Lung (tissue), 12 donors: ENCODE measurements around the gene TMTC4. TPM values are rescaled to one million over a fixed set of nuclear protein-coding genes. Genes with fewer than 3 reads are reported as not detected.
"Not testable (repeated sequence)": the region's sequence is repeated elsewhere in the genome, so short reads cannot be mapped to it uniquely, and the experiment has no call there.

Experiments used
- ATAC-seq: fragments of 200-7000 bp; cut with Tn5 transposase; one replicate; pipeline ENCODE4 v1.9.1; 2020; ENCODE audit warnings: moderate number of reproducible peaks; ENCODE audit not compliant: insufficient read depth, low FRiP score
- DNase-seq, 3 donors: peaks; one replicate each; pipeline ENCODE4 v3.0.0-alpha.2; 2013 to 2017
- H3K27ac ChIP-seq, 2 donors: one replicate each; pipeline ENCODE4 v1.5.1; 2013; ENCODE audit warnings: mild to moderate bottlenecking in 2 of 2, moderate library complexity in 2 of 2, control low read depth in 1 of 2, inconsistent platforms in 1 of 2, low read depth in 1 of 2, low read length in 1 of 2
- H3K27me3 ChIP-seq, 3 donors: one replicate each; pipeline ENCODE4 v1.5.1; 2013; ENCODE audit warnings: low read length in 2 of 3; ENCODE audit not compliant: control insufficient read depth in 3 of 3, insufficient read depth in 3 of 3
- H3K36me3 ChIP-seq, 4 donors: one replicate each; pipeline ENCODE4 v1.5.1; 2013; ENCODE audit warnings: low read length in 4 of 4, mild to moderate bottlenecking in 1 of 4, moderate library complexity in 1 of 4; ENCODE audit not compliant: control insufficient read depth in 4 of 4, insufficient read depth in 4 of 4
- H3K4me1 ChIP-seq, 5 donors: one replicate each; pipeline ENCODE4 v1.5.1; 2013; ENCODE audit warnings: low read length in 5 of 5, mild to moderate bottlenecking in 2 of 5, moderate library complexity in 1 of 5; ENCODE audit not compliant: control insufficient read depth in 5 of 5, insufficient read depth in 5 of 5
- H3K4me3 ChIP-seq: one replicate; pipeline ENCODE4 v1.5.1; 2013; ENCODE audit warnings: mild to moderate bottlenecking, control low read depth, moderate library complexity
- H3K9ac ChIP-seq, 2 donors: one replicate each; pipeline ENCODE4 v1.5.1; 2013; ENCODE audit warnings: low read length in 2 of 2, control low read depth in 1 of 2; ENCODE audit not compliant: insufficient read depth in 1 of 2
- H3K9me3 ChIP-seq, 4 donors: one replicate each; pipeline ENCODE4 v1.5.1; 2013; ENCODE audit warnings: low read length in 3 of 4, mild to moderate bottlenecking in 1 of 4, moderate library complexity in 1 of 4; ENCODE audit not compliant: control insufficient read depth in 4 of 4, insufficient read depth in 3 of 4
- WGBS, 2 donors: extraction: QIAGEN DNeasy Blood & Tissue Kit; methylation state at CpG; one replicate each; pipeline ENCODE4 v1.1.7; 2013; 5-methylcytosine and 5-hydroxymethylcytosine counted together
- polyA plus RNA-seq, 2 donors: library from polyadenylated mRNA; stranded (reverse); fragments of 200-250 nt; gene quantifications; one replicate each; pipeline ENCODE4 v1.2.1, GENCODE V29; 2013
- total RNA-seq, 2 donors: library from RNA; depleted of rRNA in 1 of 2; stranded (reverse); fragments of >200 nt in 1 of 2; gene quantifications; one replicate each; pipeline ENCODE4 v1.2.1, GENCODE V29; 2014 to 2021
- TF ChIP-seq, protein P1 (sequence below): IDR thresholded peaks from 2 replicates; pipeline ENCODE4 v1.5.1; 2012; ENCODE audit warnings: mild to moderate bottlenecking; ENCODE audit errors: control extremely low read depth, extremely low read depth
- donor health status: control.
- donor health status: control.
- donor health status: Bipolar disorder and iron deficiency.
- donor health status: healthy.
- donor health status: DM: yes; HTN: yes; CAD: no.

Gene TMTC4
- total and polyA plus RNA-seq, 4 donors, result 5.0 to 27.1 (median 11.7) TPM

DNA sequence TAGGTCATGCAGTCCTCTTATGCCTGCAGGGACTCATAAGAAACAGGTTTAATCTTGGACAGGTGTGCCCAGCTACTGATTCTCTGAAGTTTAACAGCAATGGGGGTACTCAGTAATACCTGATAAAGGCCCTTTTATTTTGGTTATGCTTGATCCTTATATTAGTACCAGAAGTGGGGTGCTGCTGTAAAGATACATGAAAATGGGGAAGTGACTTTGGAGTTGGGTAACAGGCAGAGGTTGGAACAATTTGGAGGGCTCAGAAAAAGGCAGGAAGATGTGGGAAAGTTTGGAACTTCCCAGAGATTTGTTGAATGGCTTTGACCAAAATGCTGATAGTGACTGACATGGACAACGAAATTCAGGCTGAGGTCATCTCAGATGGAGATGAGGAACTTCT lies 14.6 kb upstream of the TMTC4 start:
- Histone ChIP-seq H3K9ac (no peak overlapping the region), H3K4me1 (no peaks in the 10 kb centered on the region), H3K36me3 (no peaks in the 10 kb centered on the region), H3K27ac (no peak overlapping the region), H3K9me3 (peaks cover 0 to 5% (median 2%) of the 10 kb centered on the region in 4 donors), H3K27me3 (no peaks in the 10 kb centered on the region), H3K4me3 (no peak overlapping the region)
- DNase-seq (no peak), ATAC-seq (no peak)
- TF ChIP-seq, protein P1, sequence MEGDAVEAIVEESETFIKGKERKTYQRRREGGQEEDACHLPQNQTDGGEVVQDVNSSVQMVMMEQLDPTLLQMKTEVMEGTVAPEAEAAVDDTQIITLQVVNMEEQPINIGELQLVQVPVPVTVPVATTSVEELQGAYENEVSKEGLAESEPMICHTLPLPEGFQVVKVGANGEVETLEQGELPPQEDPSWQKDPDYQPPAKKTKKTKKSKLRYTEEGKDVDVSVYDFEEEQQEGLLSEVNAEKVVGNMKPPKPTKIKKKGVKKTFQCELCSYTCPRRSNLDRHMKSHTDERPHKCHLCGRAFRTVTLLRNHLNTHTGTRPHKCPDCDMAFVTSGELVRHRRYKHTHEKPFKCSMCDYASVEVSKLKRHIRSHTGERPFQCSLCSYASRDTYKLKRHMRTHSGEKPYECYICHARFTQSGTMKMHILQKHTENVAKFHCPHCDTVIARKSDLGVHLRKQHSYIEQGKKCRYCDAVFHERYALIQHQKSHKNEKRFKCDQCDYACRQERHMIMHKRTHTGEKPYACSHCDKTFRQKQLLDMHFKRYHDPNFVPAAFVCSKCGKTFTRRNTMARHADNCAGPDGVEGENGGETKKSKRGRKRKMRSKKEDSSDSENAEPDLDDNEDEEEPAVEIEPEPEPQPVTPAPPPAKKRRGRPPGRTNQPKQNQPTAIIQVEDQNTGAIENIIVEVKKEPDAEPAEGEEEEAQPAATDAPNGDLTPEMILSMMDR, result no peak
- WGBS, 2 donors, result 77 to 89% methylated on average over 1 of the region's 1 CpG

DNA sequence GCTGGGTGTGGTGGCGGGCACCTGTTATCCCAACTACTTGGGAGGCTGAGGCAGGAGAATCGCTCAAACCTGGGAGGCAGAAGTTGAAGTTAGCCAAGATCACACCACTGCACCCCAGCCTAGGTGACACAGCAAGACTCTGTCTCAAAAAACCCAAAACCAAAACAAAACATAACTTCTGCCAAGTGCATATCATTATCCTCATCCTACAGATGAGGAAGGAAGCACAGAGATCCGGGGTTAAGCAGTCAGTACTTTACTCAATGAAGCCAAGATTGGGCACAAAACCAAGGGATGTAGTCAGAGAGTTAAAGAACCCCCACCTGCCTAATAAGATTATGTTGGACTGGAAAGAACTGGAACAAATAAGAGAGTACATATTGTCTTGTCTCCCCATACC lies 5.5 kb upstream of the TMTC4 start:
- H3K27me3 ChIP-seq, result peaks cover 0 to 7% (median 3%) of the 10 kb centered on the region in 3 donors

DNA sequence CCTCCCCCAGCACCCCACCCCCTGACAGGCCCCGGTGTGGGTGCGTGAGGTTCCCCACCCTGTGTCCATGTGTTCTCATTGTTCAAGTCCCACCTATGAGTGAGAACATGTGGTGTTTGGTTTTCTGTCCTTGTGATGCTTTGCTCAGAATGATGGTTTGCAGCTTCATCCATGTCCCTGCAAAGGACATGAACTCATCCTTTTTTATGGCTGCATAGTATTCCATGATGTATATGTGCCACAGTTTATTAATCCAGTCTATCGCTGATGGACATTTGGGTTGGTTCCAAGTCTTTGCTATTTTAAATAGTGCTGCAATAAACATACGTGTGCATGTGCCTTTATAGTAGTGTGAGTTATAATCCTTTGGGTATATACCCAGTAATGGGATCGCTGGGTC lies 2.5 kb upstream of the TMTC4 start:
- H3K27ac ChIP-seq, H3K36me3 ChIP-seq, DNase-seq, H3K27me3 ChIP-seq, ATAC-seq, H3K9ac ChIP-seq, H3K4me3 ChIP-seq, H3K9me3 ChIP-seq: not testable (repeated sequence)
- H3K4me1 ChIP-seq, result peaks cover 0 to 15% (median 5%) of the 10 kb centered on the region in 5 donors
- 95 to 96% methylated on average over 5 of the region's 5 CpGs for WGBS, 2 donors

More for the DNA sequence above, 5.5 kb upstream of the TMTC4 start:
- H3K36me3 ChIP-seq, result no peaks in the 10 kb centered on the region
- TF ChIP-seq, protein P1, result no peak
- H3K27ac ChIP-seq, result no peak overlapping the region
- peaks cover 0 to 3% (median 0%) of the 10 kb centered on the region in 5 donors for H3K4me1 ChIP-seq
- 52 to 70% methylated on average over 3 of the region's 3 CpGs for WGBS, 2 donors
- H3K4me3 ChIP-seq, result no peak overlapping the region
- DNase-seq, result no peak
- H3K9ac ChIP-seq, result no peak overlapping the region
- no peak for ATAC-seq
- no peaks in the 10 kb centered on the region for H3K9me3 ChIP-seq

DNA sequence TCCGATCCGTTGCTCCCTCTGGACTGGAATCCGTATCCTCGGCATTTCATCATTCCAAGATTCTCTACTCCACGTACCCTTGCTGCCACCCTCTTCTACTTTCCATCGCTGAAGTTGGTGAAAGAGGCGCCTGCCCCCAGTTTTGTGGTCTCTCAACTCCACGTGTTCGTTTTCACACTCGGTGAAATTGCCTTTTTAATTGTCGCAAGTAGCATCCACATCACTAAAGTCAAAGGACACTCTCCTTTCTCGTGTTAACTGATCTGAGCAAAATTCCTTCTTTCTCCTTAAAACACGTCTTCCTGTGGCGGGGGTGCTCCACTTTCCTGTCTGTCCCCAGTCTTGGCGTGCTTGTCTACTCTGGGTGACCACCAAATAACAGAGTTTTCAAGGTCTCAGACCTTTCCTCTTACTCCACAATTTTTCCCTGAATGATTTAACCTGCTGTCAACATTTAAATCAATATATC lies 1.1 kb upstream of the TMTC4 start:
- TF ChIP-seq, protein P1, result no peak
- DNase-seq (no peak), ATAC-seq (no peak)
- 12% methylated on average over 15 of the region's 15 CpGs for WGBS, 2 donors
- Histone ChIP-seq H3K4me3 (no peak overlapping the region), H3K27me3 (peaks cover 0 to 7% (median 3%) of the 10 kb centered on the region in 3 donors), H3K4me1 (peaks cover 0 to 15% (median 5%) of the 10 kb centered on the region in 5 donors), H3K36me3 (no peaks in the 10 kb centered on the region), H3K9ac (no peak overlapping the region), H3K9me3 (no peaks in the 10 kb centered on the region), H3K27ac (no peak overlapping the region)
